PC-3 (cell line): ENCODE data around the gene CEACAM3. TPM values are rescaled to one million over a fixed set of nuclear protein-coding genes. Genes with fewer than 3 reads are reported as not detected.
A peak's percentile ranks its signal among the peaks of the same experiment; 100 is the strongest.
"Not testable (repeated sequence)": the region's sequence is repeated elsewhere in the genome, so short reads cannot be mapped to it uniquely, and the experiment has no call there.

Experiments
- ATAC-seq: fragments of 200-7000 bp; cut with Tn5 transposase; 2 replicates; pipeline ENCODE4 v1.9.1; 2020; ENCODE audit warnings: mild to moderate bottlenecking, moderate library complexity
- BruUV-seq: library from RNA; stranded (reverse); fragments of 400-500 nt; replicated peaks from 2 replicates; lab custom pipeline; 2021; lab: Mats Ljungman, UMichigan
- CTCF ChIA-PET: fragments of 300-600 bp; sonication (Branson Sonifier 250); formaldehyde crosslinking; loops from one replicate; lab custom pipeline; 2022; ENCODE audit warnings: antibody characterized with exemption; lab: Charles Lee
- POLR2A ChIA-PET: fragments of 300-600 bp; sonication (Branson Sonifier 250); formaldehyde crosslinking; loops from one replicate; lab custom pipeline; 2022; ENCODE audit warnings: antibody characterized with exemption; ENCODE audit not compliant: unreplicated experiment; lab: Charles Lee
- DNase-seq: peaks from one replicate; pipeline ENCODE4 v3.0.0-alpha.2; 2015
- H2AFZ ChIP-seq: fragments of 300-600 bp; sonication (generic); 2 replicates; pipeline ENCODE4 v1.6.0; 2016; ENCODE audit warnings: antibody characterized with exemption, low read length
- H3F3A ChIP-seq: fragments of 300-600 bp; sonication (generic); one replicate; pipeline ENCODE4 v1.6.0; 2017; ENCODE audit warnings: antibody characterized with exemption, low read length, control low read depth, mild to moderate bottlenecking; ENCODE audit not compliant: unreplicated experiment
- H3K27ac ChIP-seq: fragments of 300-600 bp; sonication (generic); 2 replicates; pipeline ENCODE4 v1.5.1; 2016; ENCODE audit warnings: mild to moderate bottlenecking, low read length
- H3K27me3 ChIP-seq: fragments of 300-600 bp; sonication (generic); 2 replicates; pipeline ENCODE4 v1.6.1; 2016; ENCODE audit warnings: low read length, mixed read lengths
- H3K36me3 ChIP-seq: fragments of 300-600 bp; sonication (generic); 2 replicates; pipeline ENCODE4 v1.6.1; 2016; ENCODE audit warnings: low read depth, mixed run types, low read length, mixed read lengths
- H3K4me1 ChIP-seq: fragments of 300-600 bp; sonication (generic); 2 replicates; pipeline ENCODE4 v1.5.1; 2016; ENCODE audit warnings: low read length; ENCODE audit not compliant: insufficient read depth
- H3K4me2 ChIP-seq: fragments of 300-600 bp; sonication (generic); 2 replicates; pipeline ENCODE4 v1.6.0; 2016; ENCODE audit warnings: low read length
- H3K4me3 ChIP-seq: fragments of 300-600 bp; sonication (generic); 2 replicates; pipeline ENCODE4 v1.5.1; 2016; ENCODE audit warnings: mild to moderate bottlenecking, low read length, mixed read lengths
- H3K79me2 ChIP-seq: fragments of 300-600 bp; sonication (generic); 2 replicates; pipeline ENCODE4 v1.6.1; 2017; ENCODE audit warnings: low read length, mixed read lengths
- H3K9ac ChIP-seq: fragments of 300-600 bp; sonication (generic); 2 replicates; pipeline ENCODE4 v1.6.0; 2016; ENCODE audit warnings: mild to moderate bottlenecking, low read length
- H3K9me2 ChIP-seq: fragments of 300-600 bp; sonication (generic); replicated peaks from 2 replicates; pipeline ENCODE4 v1.6.1; 2016; ENCODE audit warnings: mixed run types, low read length, mixed read lengths
- H3K9me3 ChIP-seq: fragments of 300-600 bp; sonication (generic); 2 replicates; pipeline ENCODE4 v1.6.1; 2016; ENCODE audit warnings: low read length, mixed read lengths
- H4K20me1 ChIP-seq: fragments of 300-600 bp; sonication (generic); 2 replicates; pipeline ENCODE4 v1.6.1; 2016; ENCODE audit warnings: low read length, mixed read lengths
- EZH2 ChIP-seq: fragments of 300-600 bp; sonication (generic); IDR thresholded peaks from one replicate; pipeline ENCODE4 v1.6.1; 2017; ENCODE audit warnings: antibody characterized with exemption, mild to moderate bottlenecking, low read length; ENCODE audit not compliant: unreplicated experiment
- EZH2phosphoT487 ChIP-seq: fragments of 300-600 bp; sonication (generic); IDR thresholded peaks from 2 replicates; pipeline ENCODE4 v1.6.1; 2018; ENCODE audit warnings: mild to moderate bottlenecking, antibody characterized with exemption, low read length, borderline replicate concordance
- intact Hi-C: fragments of 100-400 bp; cut with micrococcal nuclease; formaldehyde crosslinking; loops from 2 replicates; pipeline ENCODE4 v1.9.0; 2023
- total RNA-seq: library from RNA; depleted of rRNA; stranded (reverse); fragments of >200 nt; gene quantifications from 2 replicates; pipeline ENCODE4 v1.2.3, GENCODE V29; 2014
- TF ChIP-seq, protein P1 (sequence below): fragments of 300-600 bp; sonication (generic); conservative IDR thresholded peaks from 2 replicates; pipeline ENCODE4 v1.5.1; 2017; ENCODE audit warnings: antibody characterized with exemption, low read depth, mild to moderate bottlenecking, low read length

CEACAM3 gene
- total RNA-seq, 1 experiment from 2014 or later, result not detected

DNA sequence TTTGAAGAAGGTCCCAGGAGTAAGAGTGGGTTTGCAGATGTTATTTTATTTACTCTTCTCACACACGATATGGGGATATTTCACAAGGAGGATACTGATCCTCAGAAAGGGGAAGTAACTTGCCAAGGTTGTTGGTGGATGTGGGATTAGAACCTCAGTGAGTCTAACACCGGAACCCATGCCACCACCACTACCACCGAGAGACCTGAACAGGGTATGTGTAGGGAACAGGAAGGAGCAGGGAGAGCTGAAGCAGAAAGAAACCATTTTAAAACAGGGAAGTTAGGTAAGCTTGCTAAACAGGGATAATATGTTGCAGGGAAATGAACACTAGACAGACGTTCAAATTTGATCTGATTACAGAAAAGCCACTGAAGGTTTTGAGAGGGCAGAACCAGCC, 11.6 kb upstream of the CEACAM3 start:
- Histone ChIP-seq H3K27me3 (no peaks in the 10 kb centered on the region), H3K9me3 (no peaks in the 10 kb centered on the region), H3K79me2 (no peaks in the 10 kb centered on the region), H3F3A (no peaks in the 10 kb centered on the region), H3K4me2 (no peak overlapping the region), H3K36me3 (no peaks in the 10 kb centered on the region), H2AFZ (0 out of 2 replicates have a peak overlapping the region, but pooled peaks have one; percentile 60), H3K9ac (peak overlapping the region; percentile 46), H3K4me3 (no peak overlapping the region), H3K27ac (peak overlapping the region; percentile 54), H3K9me2 (no peaks in the 10 kb centered on the region), H4K20me1 (no peaks in the 10 kb centered on the region), H3K4me1 (peaks cover 18% of the 10 kb centered on the region)
- no TSS peak for BruUV-seq
- DNase-seq (no peak), ATAC-seq (no peak)
- TF ChIP-seq EZH2, result no peak
- no peak for TF ChIP-seq EZH2phosphoT487
- TF ChIP-seq, protein P1, sequence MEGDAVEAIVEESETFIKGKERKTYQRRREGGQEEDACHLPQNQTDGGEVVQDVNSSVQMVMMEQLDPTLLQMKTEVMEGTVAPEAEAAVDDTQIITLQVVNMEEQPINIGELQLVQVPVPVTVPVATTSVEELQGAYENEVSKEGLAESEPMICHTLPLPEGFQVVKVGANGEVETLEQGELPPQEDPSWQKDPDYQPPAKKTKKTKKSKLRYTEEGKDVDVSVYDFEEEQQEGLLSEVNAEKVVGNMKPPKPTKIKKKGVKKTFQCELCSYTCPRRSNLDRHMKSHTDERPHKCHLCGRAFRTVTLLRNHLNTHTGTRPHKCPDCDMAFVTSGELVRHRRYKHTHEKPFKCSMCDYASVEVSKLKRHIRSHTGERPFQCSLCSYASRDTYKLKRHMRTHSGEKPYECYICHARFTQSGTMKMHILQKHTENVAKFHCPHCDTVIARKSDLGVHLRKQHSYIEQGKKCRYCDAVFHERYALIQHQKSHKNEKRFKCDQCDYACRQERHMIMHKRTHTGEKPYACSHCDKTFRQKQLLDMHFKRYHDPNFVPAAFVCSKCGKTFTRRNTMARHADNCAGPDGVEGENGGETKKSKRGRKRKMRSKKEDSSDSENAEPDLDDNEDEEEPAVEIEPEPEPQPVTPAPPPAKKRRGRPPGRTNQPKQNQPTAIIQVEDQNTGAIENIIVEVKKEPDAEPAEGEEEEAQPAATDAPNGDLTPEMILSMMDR, result no peak
- ChIA-PET CTCF (interaction anchor here (0.6 to 1.1 kb wide), 4 partner anchors 10 to 78 kb away, joined by 3 to 7 read pairs (median 3); no protein-coding TSS in a partner anchor), POLR2A (no interaction called here)
- intact Hi-C loops, result loop anchor here (1.0 kb wide), 2 partner anchors 27 to 31 kb away; no protein-coding TSS in a partner anchor

DNA sequence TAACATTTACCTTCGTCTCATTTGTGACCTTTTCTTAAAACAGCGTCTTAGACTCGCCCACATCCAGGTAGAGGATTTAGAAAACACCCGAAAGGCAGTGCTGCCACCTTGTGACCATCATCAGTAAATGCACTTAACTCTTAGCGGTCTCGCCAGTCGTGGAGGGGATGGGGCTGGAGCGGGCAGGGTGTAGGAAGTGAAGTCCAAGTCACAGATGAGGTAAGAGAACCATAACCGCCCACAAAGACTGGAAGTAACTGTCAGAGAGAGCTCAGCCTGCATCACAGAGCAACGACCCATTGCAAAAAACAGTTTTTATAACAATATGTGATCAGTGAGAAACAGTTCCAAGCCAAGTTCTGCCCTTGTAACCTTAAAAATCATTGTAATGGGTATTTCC, 10.7 kb upstream of the CEACAM3 start:
- ATAC-seq, result peak; percentile 85
- POLR2A ChIA-PET, result no interaction called here

DNA sequence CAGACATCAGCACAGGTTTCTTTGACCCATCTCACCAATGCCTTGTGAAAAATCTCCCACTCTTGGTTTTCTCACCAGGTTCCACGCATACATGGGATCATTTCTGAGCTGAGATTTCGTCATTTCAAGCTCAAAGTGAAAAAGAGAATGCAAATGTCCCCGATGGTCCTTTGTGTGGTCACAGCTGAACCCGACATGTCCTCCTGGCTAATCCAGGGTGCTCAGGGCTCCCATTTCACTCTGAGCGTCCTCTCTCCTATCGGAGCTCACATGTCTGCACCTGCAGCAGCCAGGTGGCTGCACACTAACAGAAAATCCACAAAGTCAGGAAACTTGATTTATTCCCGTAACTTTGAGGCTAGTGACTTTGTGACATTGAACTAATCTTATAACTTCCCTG, 9.3 kb upstream of the CEACAM3 start:
- no peaks in the 10 kb centered on the region for H3K79me2 ChIP-seq
- H3K9me2 ChIP-seq, result no peaks in the 10 kb centered on the region
- H3K4me2 ChIP-seq, result no peak overlapping the region
- H3K27ac ChIP-seq, result peak overlapping the region; percentile 11; the same call in 1 of the 2 replicates
- ATAC-seq (no peak), DNase-seq (no peak)
- no peaks in the 10 kb centered on the region for H3K27me3 ChIP-seq
- no peaks in the 10 kb centered on the region for H3F3A ChIP-seq
- BruUV-seq, result no TSS peak
- H4K20me1 ChIP-seq, result no peaks in the 10 kb centered on the region
- H3K9me3 ChIP-seq, result no peaks in the 10 kb centered on the region
- POLR2A ChIA-PET, result no interaction called here
- no peaks in the 10 kb centered on the region for H3K36me3 ChIP-seq
- no peak overlapping the region for H2AFZ ChIP-seq
- 0 out of 2 replicates have a peak overlapping the region, but pooled peaks have one; percentile 4 for H3K9ac ChIP-seq
- no peak overlapping the region for H3K4me3 ChIP-seq
- peaks cover 23% of the 10 kb centered on the region for H3K4me1 ChIP-seq
- CTCF ChIA-PET, result no interaction called here
- TF ChIP-seq EZH2 (no peak), EZH2phosphoT487 (no peak)
- TF ChIP-seq, protein P1, result no peak
- intact Hi-C loops, result no loop called here

More for the DNA sequence above, 10.7 kb upstream of the CEACAM3 start:
- CTCF ChIA-PET, result interaction anchor here (0.5 to 1.1 kb wide), 5 partner anchors 31 to 155 kb away, joined by 3 to 7 read pairs (median 3); no protein-coding TSS in a partner anchor
- no TSS peak for BruUV-seq
- DNase-seq, result peak; percentile 83
- Histone ChIP-seq H3K9me2 (no peaks in the 10 kb centered on the region), H3K27me3 (no peaks in the 10 kb centered on the region), H4K20me1 (no peaks in the 10 kb centered on the region), H3K4me3 (no peak overlapping the region), H3K4me1 (peaks cover 15% of the 10 kb centered on the region), H3F3A (no peaks in the 10 kb centered on the region), H3K36me3 (no peaks in the 10 kb centered on the region), H3K9ac (peak overlapping the region; percentile 46), H2AFZ (peak overlapping the region; percentile 60), H3K27ac (peak overlapping the region; percentile 54), H3K9me3 (no peaks in the 10 kb centered on the region), H3K4me2 (peak overlapping the region; percentile 58), H3K79me2 (no peaks in the 10 kb centered on the region)
- TF ChIP-seq, protein P1, result peak; percentile 76
- no peak for TF ChIP-seq EZH2
- intact Hi-C loops, result loop anchor here (1.0 kb wide), 2 partner anchors 28 to 32 kb away; no protein-coding TSS in a partner anchor

DNA sequence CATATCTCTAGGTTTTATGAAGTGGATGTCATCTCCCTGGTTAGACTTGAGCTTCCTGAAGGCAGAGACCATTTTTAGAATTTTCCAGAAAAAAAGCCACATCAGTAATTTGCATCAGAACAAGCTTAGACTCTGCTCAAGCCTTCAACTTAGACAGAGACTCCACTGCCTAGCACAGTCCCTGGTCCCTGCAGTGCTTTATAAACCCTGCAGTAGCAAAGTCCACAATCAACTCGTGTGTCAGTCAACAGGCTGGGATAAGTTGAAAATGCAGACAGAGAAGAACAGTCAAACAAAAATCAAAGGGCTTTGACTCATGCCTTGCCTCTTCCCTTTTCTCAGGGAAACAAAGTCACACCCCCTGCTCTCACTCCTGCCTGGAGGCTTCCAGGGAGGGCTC, 7.9 kb upstream of the CEACAM3 start:
- H3K9me2 ChIP-seq, H3K79me2 ChIP-seq, BruUV-seq, H3K36me3 ChIP-seq, H3K9me3 ChIP-seq, H3K9ac ChIP-seq, H3K27me3 ChIP-seq, H3F3A ChIP-seq, intact Hi-C loops, DNase-seq, H2AFZ ChIP-seq, H3K27ac ChIP-seq, H4K20me1 ChIP-seq, H3K4me2 ChIP-seq, POLR2A ChIA-PET, ATAC-seq, H3K4me3 ChIP-seq: not testable (repeated sequence)
- H3K4me1 ChIP-seq, result peaks cover 34% of the 10 kb centered on the region
- CTCF ChIA-PET, result interaction anchor here (0.6 kb wide), 1 partner anchor 135 kb away, joined by 3 read pairs; no protein-coding TSS in a partner anchor
